AG09309 (cell line): Measurements from ENCODE around the gene ARID5B.
A peak's percentile ranks its signal among the peaks of the same experiment; 100 is the strongest.

Source experiments
- DNase-seq: peaks from one replicate; pipeline ENCODE4 v3.0.0-alpha.2; 2010; ENCODE audit warnings: low read depth
- H3K4me3 ChIP-seq: 2 replicates; pipeline ENCODE4 v1.5.1; 2011; ENCODE audit warnings: mild to moderate bottlenecking, low read depth, low read length, moderate library complexity; ENCODE audit not compliant: control insufficient read depth
- CTCF ChIP-seq: IDR thresholded peaks from 2 replicates; pipeline ENCODE4 v1.5.1; 2011; ENCODE audit warnings: mild to moderate bottlenecking, low read depth, low read length, inconsistent platforms; ENCODE audit not compliant: insufficient read depth, control insufficient read depth; ENCODE audit errors: missing control alignments

ARID5B gene

GRCh38 chr10:61894133-61894532 is 7.4 kb upstream of the ARID5B start:
- no peak overlapping the region for H3K4me3 ChIP-seq
- DNase-seq, result no peak
- TF ChIP-seq CTCF, result no peak

GRCh38 chr10:61895898-61896600 is 5.5 kb upstream of the ARID5B start:
- TF ChIP-seq CTCF, result no peak
- no peak for DNase-seq
- H3K4me3 ChIP-seq, result no peak overlapping the region

GRCh38 chr10:61896854-61897661 is 4.4 kb upstream of the ARID5B start:
- no peak for DNase-seq
- H3K4me3 ChIP-seq, result peak overlapping the region; percentile 39

GRCh38 chr10:61897671-61898434 is 3.6 kb upstream of the ARID5B start:
- peak; percentile 50 for TF ChIP-seq CTCF
- peak overlapping the region; percentile 39 for H3K4me3 ChIP-seq
- no peak for DNase-seq

More at GRCh38 chr10:61896854-61897661, 4.4 kb upstream of the ARID5B start:
- TF ChIP-seq CTCF, result peak; percentile 71

- H3K4me3 ChIP-seq, result no peak overlapping the region
- no peak for DNase-seq
- no peak for TF ChIP-seq CTCF
Measured at GRCh38 chr10:61898435-61898778, 3.1 kb upstream of the ARID5B start.

- H3K4me3 ChIP-seq, result no peak overlapping the region
- no peak for DNase-seq
- no peak for TF ChIP-seq CTCF
Measured at GRCh38 chr10:61899069-61899531, 2.4 kb upstream of the ARID5B start.
